ENCODE data around the gene PIP4P1. TPM values are rescaled to one million over a fixed set of nuclear protein-coding genes. Genes with fewer than 3 reads are reported as not detected.

The PIP4P1 gene
- total and polyA plus RNA-seq, 9 of the 15 experiments (the other 6 are each of a cell fraction or from before 2014, with no cell fraction given) = 5.3 to 20.9 (median 10.7) TPM

- 27% methylated on average over 2 of the region's 4 CpGs for WGBS (ENCODE audit: insufficient coverage, low coverage, missing lambda C conversion rate)
- Histone ChIP-seq H3K9ac (ENCODE audit: insufficient read depth in 1 of 2, low read depth in 2 of 2, low read length in 2 of 2) (no peak overlapping the region), H3K9me3 (replicated peaks; ENCODE audit: control insufficient read depth, insufficient read depth, low read depth, low read length) (no peaks in the 10 kb centered on the region), H4K20me1 (replicated peaks; ENCODE audit: control insufficient read depth, insufficient read depth, low read length) (no peaks in the 10 kb centered on the region), H3K36me3 (ENCODE audit: control insufficient read depth, insufficient read depth, low read length) (no peaks in the 10 kb centered on the region), H3K27me3 (ENCODE audit: control insufficient read depth in 2 of 2, insufficient read depth in 2 of 2, low read length in 2 of 2) (no peaks in the 10 kb centered on the region), H3K9me1 (ENCODE audit: control insufficient read depth, insufficient read depth, low read length) (no peaks in the 10 kb centered on the region), H3K79me2 (ENCODE audit: control insufficient read depth, insufficient read depth, low read length) (no peaks in the 10 kb centered on the region), H3K27ac (ENCODE audit: extremely low read depth, low read depth, low read length) (no peak overlapping the region), H3K4me1 (replicated peaks in 1 of 2; ENCODE audit: control insufficient read depth in 2 of 2, insufficient read depth in 2 of 2, low read length in 2 of 2) (peaks cover 0 to 5% of the 10 kb centered on the region in 2 experiments; a peak in 2 of 5 replicates), H3K4me2 (ENCODE audit: insufficient read depth, low read length) (0 out of 2 replicates have a peak overlapping the region, but pooled peaks have one; percentile 4), H2AFZ (ENCODE audit: low read depth, low read length) (peak overlapping the region; percentile 71), H3K4me3 (no peak overlapping the region)
- in situ Hi-C loops (cut with MboI) (no loop called here), intact Hi-C loops (cut with micrococcal nuclease) (no loop called here)
- no TSS peak for BruUV-seq (replicated peaks)
- TF ChIP-seq ELK3 (CRISPR knock-in tag; IDR thresholded peaks at IDR 0.05) (no peak), SMARCB1 (IDR thresholded peaks at IDR 0.05; ENCODE audit: insufficient read length, low read depth) (no peak), SREBF2 (CRISPR knock-in tag; IDR thresholded peaks at IDR 0.05) (no peak)
- FAIRE-seq (no peak), ATAC-seq (peak; percentile 34; the same call in 2 of the 3 replicates), DNase-seq (ENCODE audit: extremely low read depth in 1 of 4, low spot score in 3 of 4) (no peak)
- CTCF ChIA-PET (ENCODE audit: low intra/inter-chr PET ratio) = no interaction called here
- POLR2A ChIA-PET = interaction anchor here (0.7 kb wide), 1 partner anchor 30 kb away, joined by 5 read pairs; the partner anchor contains the start of gene PNP
These were observed 37.9 kb upstream of the PIP4P1 start for GRCh38 chr14:20499108-20499507.

GRCh38 chr14:20498622-20499021, 37.4 kb upstream of the PIP4P1 start:
- BruUV-seq (replicated peaks) = no TSS peak
- Histone ChIP-seq H4K20me1 (replicated peaks; ENCODE audit: control insufficient read depth, insufficient read depth, low read length) (no peaks in the 10 kb centered on the region), H3K9me1 (ENCODE audit: control insufficient read depth, insufficient read depth, low read length) (no peaks in the 10 kb centered on the region), H2AFZ (ENCODE audit: low read depth, low read length) (0 out of 2 replicates have a peak overlapping the region, but pooled peaks have one; percentile 22), H3K9me3 (replicated peaks; ENCODE audit: control insufficient read depth, insufficient read depth, low read depth, low read length) (no peaks in the 10 kb centered on the region), H3K4me3 (no peak overlapping the region), H3K4me1 (replicated peaks in 1 of 2; ENCODE audit: control insufficient read depth in 2 of 2, insufficient read depth in 2 of 2, low read length in 2 of 2) (peaks cover 0 to 5% of the 10 kb centered on the region in 2 experiments; a peak in 2 of 5 replicates), H3K4me2 (ENCODE audit: insufficient read depth, low read length) (no peak overlapping the region), H3K27ac (ENCODE audit: extremely low read depth, low read depth, low read length) (no peak overlapping the region), H3K9ac (ENCODE audit: insufficient read depth in 1 of 2, low read depth in 2 of 2, low read length in 2 of 2) (no peak overlapping the region), H3K27me3 (ENCODE audit: control insufficient read depth in 2 of 2, insufficient read depth in 2 of 2, low read length in 2 of 2) (no peaks in the 10 kb centered on the region), H3K36me3 (ENCODE audit: control insufficient read depth, insufficient read depth, low read length) (no peaks in the 10 kb centered on the region), H3K79me2 (ENCODE audit: control insufficient read depth, insufficient read depth, low read length) (no peaks in the 10 kb centered on the region)
- intact Hi-C loops (cut with micrococcal nuclease) (no loop called here), in situ Hi-C loops (cut with MboI) (no loop called here)
- WGBS (ENCODE audit: insufficient coverage, low coverage, missing lambda C conversion rate) = 34% methylated on average over 2 of the region's 2 CpGs
- ATAC-seq (no peak), DNase-seq (ENCODE audit: extremely low read depth in 1 of 4, low spot score in 3 of 4) (no peak), FAIRE-seq (no peak)
- CTCF ChIA-PET (ENCODE audit: low intra/inter-chr PET ratio) = no interaction called here
- POLR2A ChIA-PET = interaction anchor here (0.7 kb wide), 1 partner anchor 29 kb away, joined by 5 read pairs; the partner anchor contains the start of gene PNP
- TF ChIP-seq FOXJ3 (CRISPR knock-in tag; IDR thresholded peaks at IDR 0.05) = no peak
- no peak for TF ChIP-seq ZNF143 (CRISPR knock-in tag; IDR thresholded peaks at IDR 0.05)
- TF ChIP-seq ZBTB49 (CRISPR knock-in tag; IDR thresholded peaks at IDR 0.05; ENCODE audit: borderline replicate concordance) = no peak
- no peak for TF ChIP-seq STAT5B (CRISPR knock-in tag; IDR thresholded peaks at IDR 0.05)
- no peak for TF ChIP-seq TRIM25 (IDR thresholded peaks at IDR 0.05; ENCODE audit: borderline replicate concordance)
- TF ChIP-seq SMAD4 (CRISPR knock-in tag; conservative IDR thresholded peaks at IDR 0.05) = no peak
- no peak for TF ChIP-seq RNF2 (IDR thresholded peaks at IDR 0.05)
- TF ChIP-seq LEF1 (IDR thresholded peaks at IDR 0.05) = no peak
- no peak for TF ChIP-seq SMAD1 (IDR thresholded peaks at IDR 0.05; ENCODE audit: low read depth, low read length, partially characterized antibody)
